HepG2 (cell line): ENCODE measurements around the gene CYP27B1. TPM values are rescaled to one million over a fixed set of nuclear protein-coding genes. Genes with fewer than 3 reads are reported as not detected.

Experiments
- ATAC-seq: fragments of 200-7000 bp; cut with Tn5 transposase; 3 replicates; pipeline ENCODE4 v1.9.1; 2020; ENCODE audit warnings: mild to moderate bottlenecking, moderate library complexity
- BruUV-seq: library from RNA; stranded (reverse); fragments of 400-500 nt; replicated peaks from 2 replicates; lab custom pipeline; 2021; lab: Mats Ljungman, UMichigan
- CTCF ChIA-PET: fragments of 300-600 bp; formaldehyde crosslinking; extraction: SDS; loops from one replicate; lab custom pipeline; 2021; ENCODE audit warnings: low total read pairs, inconsistent platforms, low intra/inter-chr PET ratio; lab: Yijun Ruan, JAX
- POLR2A ChIA-PET: fragments of 350-600 bp; sonication (Branson Sonifier 250); formaldehyde crosslinking; loops from one replicate; lab custom pipeline; 2020; ENCODE audit warnings: antibody characterized with exemption, inconsistent platforms; lab: Yijun Ruan, JAX
- DNase-seq: peaks from one replicate; pipeline ENCODE4 v3.0.0-alpha.2; 2015; ENCODE audit warnings: low spot score
- FAIRE-seq: peaks from 3 replicates; lab custom pipeline; 2011; peaks lifted over from hg19 to GRCh38; lab: Jason Lieb, UNC
- H2AFZ ChIP-seq: one replicate; pipeline ENCODE4 v1.6.1; 2011; ENCODE audit warnings: low read length, inconsistent platforms
- H3K27ac ChIP-seq: fragments of 300-600 bp; 3 replicates; pipeline ENCODE4 v1.8.0; 2011; ENCODE audit warnings: mixed run types, mild to moderate bottlenecking, mixed read lengths, low read length, inconsistent platforms; ENCODE audit not compliant: insufficient read depth; ENCODE audit errors: extremely low read length
- H3K27me3 ChIP-seq, 2 experiments: fragments of 200-600 bp in 1 of 2; 2 replicates in 1 of 2; 3 replicates in 1 of 2; pipeline versions ENCODE4 v1.6.0 to v1.8.0; 2011; ENCODE audit warnings: low read length in 2 of 2, mild to moderate bottlenecking in 2 of 2, moderate library complexity in 2 of 2, inconsistent platforms in 1 of 2; ENCODE audit not compliant: insufficient read depth in 2 of 2, control insufficient read depth in 1 of 2
- H3K36me3 ChIP-seq, 2 experiments: fragments of 200-600 bp in 1 of 2; replicated peaks in 1 of 2; 2 replicates in 1 of 2; 3 replicates in 1 of 2; pipeline versions ENCODE4 v1.5.1 to v1.8.0; 2011; ENCODE audit warnings: low read length in 2 of 2, inconsistent platforms in 1 of 2; ENCODE audit not compliant: insufficient read depth in 2 of 2, control insufficient read depth in 1 of 2
- H3K4me1 ChIP-seq: 2 replicates; pipeline ENCODE4 v1.5.1; 2012; ENCODE audit warnings: low read length, inconsistent platforms; ENCODE audit not compliant: insufficient read depth
- H3K4me2 ChIP-seq: 2 replicates; pipeline ENCODE4 v1.6.0; 2011; ENCODE audit warnings: low read depth, low read length, inconsistent platforms
- H3K4me3 ChIP-seq, 3 experiments: fragments of 200-600 bp in 1 of 3; sonication (generic), shearing (Covaris generic) in 1 of 3; replicated peaks in 1 of 3; 2 replicates each; pipeline ENCODE4 v1.5.1; 2011 to 2016; ENCODE audit warnings: low read length in 3 of 3, inconsistent platforms in 2 of 3, low read depth in 2 of 3, mild to moderate bottlenecking in 2 of 3, control low read depth in 1 of 3, mixed read lengths in 1 of 3; ENCODE audit not compliant: insufficient read depth in 1 of 3
- H3K79me2 ChIP-seq: one replicate; pipeline ENCODE4 v1.6.1; 2011; ENCODE audit warnings: low read length, inconsistent platforms; ENCODE audit not compliant: insufficient read depth
- H3K9ac ChIP-seq: 2 replicates; pipeline ENCODE4 v1.6.0; 2011; ENCODE audit warnings: mild to moderate bottlenecking, low read depth, low read length, inconsistent platforms; ENCODE audit not compliant: insufficient read depth
- H3K9me3 ChIP-seq: 2 replicates; pipeline ENCODE4 v1.5.1; 2012; ENCODE audit warnings: mild to moderate bottlenecking, low read length
- H4K20me1 ChIP-seq: 2 replicates; pipeline ENCODE4 v1.6.0; 2011; ENCODE audit warnings: inconsistent platforms, mild to moderate bottlenecking, low read length, moderate library complexity; ENCODE audit not compliant: insufficient read depth
- MYC ChIP-seq: sonication (generic); formaldehyde crosslinking; IDR thresholded peaks from 2 replicates; pipeline ENCODE4 v1.9.0; 2021; ENCODE audit warnings: missing genetic modification reagents, borderline replicate concordance
- NR2C2 ChIP-seq: sonication (generic); formaldehyde crosslinking; IDR thresholded peaks from 2 replicates; pipeline ENCODE4 v1.4.0; 2020; ENCODE audit warnings: missing genetic modification reagents, mild to moderate bottlenecking, moderate library complexity, borderline replicate concordance
- ZNF329 ChIP-seq: sonication (generic); formaldehyde crosslinking; IDR thresholded peaks from 2 replicates; pipeline ENCODE4 v1.9.0; 2021; ENCODE audit warnings: low read depth, mild to moderate bottlenecking, missing genetic modification reagents
- ZNF577 ChIP-seq: sonication (generic); formaldehyde crosslinking; IDR thresholded peaks from 2 replicates; pipeline ENCODE4 v1.4.0; 2020; ENCODE audit warnings: mild to moderate bottlenecking, low read depth, missing genetic modification reagents, borderline replicate concordance
- ZNF816 ChIP-seq: sonication (generic); formaldehyde crosslinking; IDR thresholded peaks from 2 replicates; pipeline ENCODE4 v1.8.0; 2022; ENCODE audit warnings: missing genetic modification reagents, mild to moderate bottlenecking, borderline replicate concordance
- WGBS: methylation state at CpG from one replicate; pipeline ENCODE4 v1.1.6; 2017; ENCODE audit warnings: low lambda C conversion rate; 5-methylcytosine and 5-hydroxymethylcytosine counted together
- in situ Hi-C: cut with HindIII; loops from 2 replicates; pipeline ENCODE4 v1.10.0; 2017; ENCODE audit warnings: low pct_unique_long_range_greater_than_20kb; ENCODE audit not compliant: extremely low pct_ligation_motif_present
- intact Hi-C: fragments of 100-400 bp; cut with micrococcal nuclease; formaldehyde crosslinking; loops from one replicate; pipeline ENCODE4 v1.10.0; 2022; ENCODE audit not compliant: unreplicated experiment
- polyA plus RNA-seq, 8 experiments: library from polyadenylated mRNA; depleted of rRNA in 3 of 8; stranded (reverse) in 7 of 8; unstranded in 1 of 8; fragments of >200 nt; fragmentation: Illumina TruSeq in 4 of 8; extraction: Trizol in 4 of 8; gene quantifications; 2 replicates each; pipeline versions ENCODE4 v1.2.1 to v1.2.3, GENCODE V29; 2011 to 2016; ENCODE audit warnings: low read depth in 4 of 8, missing spikeins in 1 of 8, mixed read lengths in 1 of 8; ENCODE audit not compliant: insufficient read depth in 1 of 8
- total RNA-seq, 5 experiments: library from RNA; depleted of rRNA; stranded (reverse); fragments of >200 nt; fragmentation: Illumina TruSeq; extraction: Trizol; gene quantifications; 2 replicates each; pipeline ENCODE4 v1.2.3, GENCODE V29; 2016; ENCODE audit warnings: low read depth in 1 of 5
- TF ChIP-seq, protein P1 (sequence below): sonication (generic); formaldehyde crosslinking; IDR thresholded peaks from 2 replicates; pipeline ENCODE4 v1.4.0; 2020; ENCODE audit warnings: missing genetic modification reagents
- TF ChIP-seq, protein P2 (sequence below): sonication (generic); formaldehyde crosslinking; IDR thresholded peaks from 2 replicates; pipeline ENCODE4 v1.8.1; 2023; ENCODE audit warnings: mild to moderate bottlenecking, inconsistent platforms, moderate library complexity, missing genetic modification reagents, borderline replicate concordance
- TF ChIP-seq, protein P3 (sequence below): sonication (generic); formaldehyde crosslinking; IDR thresholded peaks from 2 replicates; pipeline ENCODE4 v1.4.0; 2020; ENCODE audit warnings: mild to moderate bottlenecking, missing genetic modification reagents
- TF ChIP-seq, protein P4 (sequence below): sonication (generic); formaldehyde crosslinking; IDR thresholded peaks from 2 replicates; pipeline ENCODE4 v1.8.1; 2022; ENCODE audit warnings: low read depth, mild to moderate bottlenecking, missing genetic modification reagents
- TF ChIP-seq, protein P5 (sequence below): sonication (generic); formaldehyde crosslinking; IDR thresholded peaks from 2 replicates; pipeline ENCODE4 v1.4.0; 2020; ENCODE audit warnings: missing genetic modification reagents

Gene CYP27B1
- total and polyA plus RNA-seq, 2 of the 13 experiments (the other 11 are each of a cell fraction or from before 2014, with no cell fraction given): 2.3 to 3.0 TPM

DNA sequence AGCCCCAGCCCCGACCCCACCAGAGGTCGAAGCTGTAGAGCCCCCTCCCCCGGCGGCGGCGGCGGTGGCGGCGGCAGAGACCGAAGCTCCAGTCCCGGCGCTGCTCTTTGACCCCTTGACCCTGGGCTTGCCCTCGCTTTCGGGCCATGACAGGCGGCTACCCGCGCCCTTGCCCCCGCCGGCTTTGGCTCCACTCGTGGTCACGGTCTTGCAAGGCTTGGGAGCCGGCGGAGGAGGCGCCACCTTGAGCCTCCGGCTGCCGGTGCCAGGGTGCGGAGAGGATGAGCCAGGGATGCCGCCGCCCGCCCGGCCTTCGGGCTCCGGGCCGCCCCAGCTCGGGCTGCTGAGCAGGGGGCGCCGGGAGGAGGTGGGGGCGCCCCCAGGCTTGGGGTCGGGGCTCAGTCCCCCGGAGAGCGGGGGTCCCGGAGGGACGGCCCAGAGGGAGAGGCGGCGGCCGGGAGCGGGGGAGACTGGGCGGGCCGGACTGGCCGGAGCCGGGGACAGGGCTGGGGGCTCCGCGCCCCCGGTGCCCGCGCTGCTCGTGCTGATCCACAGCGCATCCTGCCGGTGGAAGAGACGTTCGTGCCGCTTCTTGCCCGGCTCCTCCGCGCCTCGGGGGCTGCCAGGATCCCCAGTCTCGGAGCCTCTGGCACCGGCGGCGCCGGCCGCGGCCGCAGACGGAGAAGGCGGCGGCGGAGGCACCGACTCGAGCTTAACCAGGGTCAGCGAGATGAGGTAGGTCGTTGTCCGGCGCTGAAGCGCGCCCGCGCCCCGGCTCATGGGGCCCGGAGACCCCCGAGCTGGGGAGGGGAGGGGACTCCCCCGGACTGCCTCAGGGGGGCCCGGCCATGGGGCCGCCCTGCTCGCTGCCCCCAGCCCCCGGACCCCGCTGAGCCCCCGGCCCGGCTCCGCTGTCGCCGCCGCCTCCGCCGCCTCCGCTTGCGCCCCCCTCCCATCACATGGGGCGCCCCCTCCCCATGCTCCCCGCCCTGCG lies 29.1 kb downstream of the CYP27B1 start:
- in situ Hi-C loops: no loop called here
- DNase-seq (no peak), ATAC-seq (peak; percentile 11), FAIRE-seq (no peak)
- ChIA-PET POLR2A (interaction anchor here (1.2 kb wide), 1 partner anchor 12 kb away, joined by 5 read pairs; no protein-coding TSS in a partner anchor), CTCF (no interaction called here)
- no peaks in the 10 kb centered on the region for H3K79me2 ChIP-seq
- no peak overlapping the region for H3K9ac ChIP-seq
- no peak overlapping the region for H3K27ac ChIP-seq
- no peaks in the 10 kb centered on the region for H3K36me3 ChIP-seq
- BruUV-seq: no TSS peak
- H3K27me3 ChIP-seq: peaks cover 12 to 50% of the 10 kb centered on the region in 2 experiments; a peak in 4 of 5 replicates
- H3K4me1 ChIP-seq: peaks cover 55% of the 10 kb centered on the region
- no peaks in the 10 kb centered on the region for H4K20me1 ChIP-seq
- intact Hi-C loops: loop anchor here (5.0 kb wide), 2 partner anchors 45 to 155 kb away; partner anchors contain the start of gene OS9
- WGBS: 12% methylated on average over 22 of the region's 110 CpGs
- H3K4me3 ChIP-seq: peak overlapping the region; percentile 48 to 73 (median 59); a peak in 5 of 6 replicates
- peak overlapping the region; percentile 94 for H3K4me2 ChIP-seq
- no peak overlapping the region for H2AFZ ChIP-seq
- no peaks in the 10 kb centered on the region for H3K9me3 ChIP-seq
- TF ChIP-seq, protein P1, sequence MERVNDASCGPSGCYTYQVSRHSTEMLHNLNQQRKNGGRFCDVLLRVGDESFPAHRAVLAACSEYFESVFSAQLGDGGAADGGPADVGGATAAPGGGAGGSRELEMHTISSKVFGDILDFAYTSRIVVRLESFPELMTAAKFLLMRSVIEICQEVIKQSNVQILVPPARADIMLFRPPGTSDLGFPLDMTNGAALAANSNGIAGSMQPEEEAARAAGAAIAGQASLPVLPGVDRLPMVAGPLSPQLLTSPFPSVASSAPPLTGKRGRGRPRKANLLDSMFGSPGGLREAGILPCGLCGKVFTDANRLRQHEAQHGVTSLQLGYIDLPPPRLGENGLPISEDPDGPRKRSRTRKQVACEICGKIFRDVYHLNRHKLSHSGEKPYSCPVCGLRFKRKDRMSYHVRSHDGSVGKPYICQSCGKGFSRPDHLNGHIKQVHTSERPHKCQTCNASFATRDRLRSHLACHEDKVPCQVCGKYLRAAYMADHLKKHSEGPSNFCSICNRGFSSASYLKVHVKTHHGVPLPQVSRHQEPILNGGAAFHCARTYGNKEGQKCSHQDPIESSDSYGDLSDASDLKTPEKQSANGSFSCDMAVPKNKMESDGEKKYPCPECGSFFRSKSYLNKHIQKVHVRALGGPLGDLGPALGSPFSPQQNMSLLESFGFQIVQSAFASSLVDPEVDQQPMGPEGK (CRISPR knock-in tag): peak; percentile 51; the same call in 1 of the 2 replicates
- TF ChIP-seq, protein P2, sequence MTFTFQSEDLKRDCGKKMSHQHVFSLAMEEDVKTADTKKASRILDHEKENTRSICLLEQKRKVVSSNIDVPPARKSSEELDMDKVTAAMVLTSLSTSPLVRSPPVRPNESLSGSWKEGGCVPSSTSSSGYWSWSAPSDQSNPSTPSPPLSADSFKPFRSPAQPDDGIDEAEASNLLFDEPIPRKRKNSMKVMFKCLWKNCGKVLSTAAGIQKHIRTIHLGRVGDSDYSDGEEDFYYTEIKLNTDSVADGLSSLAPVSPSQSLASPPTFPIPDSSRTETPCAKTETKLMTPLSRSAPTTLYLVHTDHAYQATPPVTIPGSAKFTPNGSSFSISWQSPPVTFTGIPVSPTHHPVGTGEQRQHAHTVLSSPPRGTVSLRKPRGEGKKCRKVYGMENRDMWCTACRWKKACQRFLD: 0 out of 2 replicates have a peak, but pooled peaks have one; percentile 17
- no peak for TF ChIP-seq ZNF816 (CRISPR knock-in tag)
- no peak for TF ChIP-seq ZNF577 (CRISPR knock-in tag)
- TF ChIP-seq, protein P3, sequence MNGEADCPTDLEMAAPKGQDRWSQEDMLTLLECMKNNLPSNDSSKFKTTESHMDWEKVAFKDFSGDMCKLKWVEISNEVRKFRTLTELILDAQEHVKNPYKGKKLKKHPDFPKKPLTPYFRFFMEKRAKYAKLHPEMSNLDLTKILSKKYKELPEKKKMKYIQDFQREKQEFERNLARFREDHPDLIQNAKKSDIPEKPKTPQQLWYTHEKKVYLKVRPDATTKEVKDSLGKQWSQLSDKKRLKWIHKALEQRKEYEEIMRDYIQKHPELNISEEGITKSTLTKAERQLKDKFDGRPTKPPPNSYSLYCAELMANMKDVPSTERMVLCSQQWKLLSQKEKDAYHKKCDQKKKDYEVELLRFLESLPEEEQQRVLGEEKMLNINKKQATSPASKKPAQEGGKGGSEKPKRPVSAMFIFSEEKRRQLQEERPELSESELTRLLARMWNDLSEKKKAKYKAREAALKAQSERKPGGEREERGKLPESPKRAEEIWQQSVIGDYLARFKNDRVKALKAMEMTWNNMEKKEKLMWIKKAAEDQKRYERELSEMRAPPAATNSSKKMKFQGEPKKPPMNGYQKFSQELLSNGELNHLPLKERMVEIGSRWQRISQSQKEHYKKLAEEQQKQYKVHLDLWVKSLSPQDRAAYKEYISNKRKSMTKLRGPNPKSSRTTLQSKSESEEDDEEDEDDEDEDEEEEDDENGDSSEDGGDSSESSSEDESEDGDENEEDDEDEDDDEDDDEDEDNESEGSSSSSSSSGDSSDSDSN (CRISPR knock-in tag): peak; percentile 27; the same call in 1 of the 2 replicates
- TF ChIP-seq, protein P4, sequence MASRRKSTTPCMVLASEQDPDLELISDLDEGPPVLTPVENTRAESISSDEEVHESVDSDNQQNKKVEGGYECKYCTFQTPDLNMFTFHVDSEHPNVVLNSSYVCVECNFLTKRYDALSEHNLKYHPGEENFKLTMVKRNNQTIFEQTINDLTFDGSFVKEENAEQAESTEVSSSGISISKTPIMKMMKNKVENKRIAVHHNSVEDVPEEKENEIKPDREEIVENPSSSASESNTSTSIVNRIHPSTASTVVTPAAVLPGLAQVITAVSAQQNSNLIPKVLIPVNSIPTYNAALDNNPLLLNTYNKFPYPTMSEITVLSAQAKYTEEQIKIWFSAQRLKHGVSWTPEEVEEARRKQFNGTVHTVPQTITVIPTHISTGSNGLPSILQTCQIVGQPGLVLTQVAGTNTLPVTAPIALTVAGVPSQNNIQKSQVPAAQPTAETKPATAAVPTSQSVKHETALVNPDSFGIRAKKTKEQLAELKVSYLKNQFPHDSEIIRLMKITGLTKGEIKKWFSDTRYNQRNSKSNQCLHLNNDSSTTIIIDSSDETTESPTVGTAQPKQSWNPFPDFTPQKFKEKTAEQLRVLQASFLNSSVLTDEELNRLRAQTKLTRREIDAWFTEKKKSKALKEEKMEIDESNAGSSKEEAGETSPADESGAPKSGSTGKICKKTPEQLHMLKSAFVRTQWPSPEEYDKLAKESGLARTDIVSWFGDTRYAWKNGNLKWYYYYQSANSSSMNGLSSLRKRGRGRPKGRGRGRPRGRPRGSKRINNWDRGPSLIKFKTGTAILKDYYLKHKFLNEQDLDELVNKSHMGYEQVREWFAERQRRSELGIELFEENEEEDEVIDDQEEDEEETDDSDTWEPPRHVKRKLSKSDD (CRISPR knock-in tag): no peak
- TF ChIP-seq, protein P5, sequence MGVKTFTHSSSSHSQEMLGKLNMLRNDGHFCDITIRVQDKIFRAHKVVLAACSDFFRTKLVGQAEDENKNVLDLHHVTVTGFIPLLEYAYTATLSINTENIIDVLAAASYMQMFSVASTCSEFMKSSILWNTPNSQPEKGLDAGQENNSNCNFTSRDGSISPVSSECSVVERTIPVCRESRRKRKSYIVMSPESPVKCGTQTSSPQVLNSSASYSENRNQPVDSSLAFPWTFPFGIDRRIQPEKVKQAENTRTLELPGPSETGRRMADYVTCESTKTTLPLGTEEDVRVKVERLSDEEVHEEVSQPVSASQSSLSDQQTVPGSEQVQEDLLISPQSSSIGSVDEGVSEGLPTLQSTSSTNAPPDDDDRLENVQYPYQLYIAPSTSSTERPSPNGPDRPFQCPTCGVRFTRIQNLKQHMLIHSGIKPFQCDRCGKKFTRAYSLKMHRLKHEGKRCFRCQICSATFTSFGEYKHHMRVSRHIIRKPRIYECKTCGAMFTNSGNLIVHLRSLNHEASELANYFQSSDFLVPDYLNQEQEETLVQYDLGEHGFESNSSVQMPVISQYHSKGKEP (CRISPR knock-in tag): no peak
- TF ChIP-seq NR2C2 (CRISPR knock-in tag): peak; percentile 58
- TF ChIP-seq MYC (CRISPR knock-in tag): peak; percentile 27; the same call in 1 of the 2 replicates
- no peak for TF ChIP-seq ZNF329 (CRISPR knock-in tag)
